A549 (cell line): Measurements from ENCODE around the gene DTX4. TPM values are rescaled to one million over a fixed set of nuclear protein-coding genes. Genes with fewer than 3 reads are reported as not detected.

ENCODE experiments used
- ATAC-seq, 2 experiments: fragments of 200-7000 bp in 1 of 2; fragments of >200 bp in 1 of 2; cut with Nextera tagmentation in 1 of 2; cut with Tn5 transposase in 1 of 2; 3 replicates each; pipeline versions ENCODE4 v1.8.0 to v1.9.1; 2018 to 2020; ENCODE audit warnings: mild to moderate bottlenecking in 1 of 2, moderate library complexity in 1 of 2
- CTCF ChIA-PET: fragments of 300-600 bp; sonication (Branson Sonifier 250); formaldehyde crosslinking; extraction: SDS; loops from one replicate; lab custom pipeline; 2021; ENCODE audit warnings: antibody characterized with exemption, inconsistent platforms; lab: Yijun Ruan, JAX
- POLR2A ChIA-PET: fragments of 350-600 bp; formaldehyde crosslinking; extraction: SDS; loops from one replicate; lab custom pipeline; 2021; ENCODE audit warnings: antibody characterized with exemption, inconsistent platforms; lab: Yijun Ruan, JAX
- DNase-seq, 2 experiments: peaks; one replicate each; pipeline versions ENCODE4 v3.0.0 to v3.0.0-alpha.2; 2011 to 2016; ENCODE audit warnings: low read depth in 1 of 2, low spot score in 1 of 2
- FAIRE-seq: peaks from 2 replicates; lab custom pipeline; 2011; peaks lifted over from hg19 to GRCh38; lab: Jason Lieb, UNC
- H3K27ac ChIP-seq, 2 experiments: fragments of >200 bp; sonication (Bioruptor Twin); formaldehyde crosslinking; 3 replicates each; pipeline ENCODE4 v1.5.1; 2016 to 2017
- H3K4me1 ChIP-seq: fragments of >200 bp; sonication (Bioruptor Twin); formaldehyde crosslinking; 3 replicates; pipeline ENCODE4 v1.6.1; 2016
- H3K4me2 ChIP-seq: fragments of >200 bp; sonication (Bioruptor Twin); formaldehyde crosslinking; 3 replicates; pipeline ENCODE4 v1.6.1; 2016
- H3K4me3 ChIP-seq: fragments of >200 bp; sonication (Bioruptor Twin); formaldehyde crosslinking; 3 replicates; pipeline ENCODE4 v1.5.1; 2016
- H3K9me3 ChIP-seq: fragments of >200 bp; sonication (Bioruptor Twin); formaldehyde crosslinking; 3 replicates; pipeline ENCODE4 v1.6.1; 2016
- BHLHE40 ChIP-seq: IDR thresholded peaks from 2 replicates; pipeline ENCODE4 v1.6.1; 2012; ENCODE audit warnings: low read depth, low read length, inconsistent platforms
- CBX2 ChIP-seq: fragments of 200-600 bp; sonication (generic); IDR thresholded peaks from 2 replicates; pipeline ENCODE4 v1.6.1; 2016; ENCODE audit warnings: low read depth, mild to moderate bottlenecking, borderline replicate concordance
- CHD2 ChIP-seq: fragments of 150-350 bp; IDR thresholded peaks from 2 replicates; pipeline ENCODE4 v1.6.1; 2014; ENCODE audit warnings: low read length; ENCODE audit not compliant: partially characterized antibody
- CHD4 ChIP-seq: fragments of 200-600 bp; sonication (generic); IDR thresholded peaks from 2 replicates; pipeline ENCODE4 v1.6.1; 2016; ENCODE audit warnings: antibody characterized with exemption, mild to moderate bottlenecking, borderline replicate concordance
- EP300 ChIP-seq, 2 experiments: fragments of >200 bp; sonication (Bioruptor Twin); formaldehyde crosslinking; IDR thresholded peaks; 2 replicates in 1 of 2; 3 replicates in 1 of 2; pipeline ENCODE4 v1.6.1; 2016 to 2017
- FOXS1 ChIP-seq: fragments of 250-450 bp; sonication (Bioruptor Pico); IDR thresholded peaks from 2 replicates; pipeline ENCODE4 v1.5.0; 2020; ENCODE audit warnings: mild to moderate bottlenecking, moderate library complexity
- HEYL ChIP-seq: fragments of 250-450 bp; sonication (Bioruptor Pico); IDR thresholded peaks from 2 replicates; pipeline ENCODE4 v1.8.0; 2021; ENCODE audit warnings: mild to moderate bottlenecking, moderate library complexity
- HOXB13 ChIP-seq: fragments of 250-450 bp; sonication (Bioruptor Pico); IDR thresholded peaks from 2 replicates; pipeline ENCODE4 v1.5.0; 2020; ENCODE audit warnings: low read depth, mild to moderate bottlenecking, moderate library complexity
- HOXB5 ChIP-seq: fragments of 250-450 bp; sonication (Bioruptor Pico); IDR thresholded peaks from 2 replicates; pipeline ENCODE4 v1.5.0; 2020; ENCODE audit warnings: mild to moderate bottlenecking, moderate library complexity
- JUN ChIP-seq, 2 experiments: fragments of >200 bp; sonication (Bioruptor Twin); formaldehyde crosslinking; IDR thresholded peaks; 2 replicates in 1 of 2; 3 replicates in 1 of 2; pipeline ENCODE4 v1.6.1; 2016 to 2017
- MAZ ChIP-seq: fragments of 150-350 bp; IDR thresholded peaks from 2 replicates; pipeline ENCODE4 v1.6.1; 2014; ENCODE audit warnings: antibody characterized with exemption, low read depth, low read length, borderline replicate concordance
- MYC ChIP-seq: IDR thresholded peaks from 2 replicates; pipeline ENCODE4 v1.6.1; 2012; ENCODE audit warnings: mild to moderate bottlenecking, inconsistent platforms, low read length, improper control_type of control experiment, borderline replicate concordance
- NR3C1 ChIP-seq: fragments of >200 bp; sonication (Bioruptor Twin); formaldehyde crosslinking; IDR thresholded peaks from 3 replicates; pipeline ENCODE4 v1.6.1; 2017
- RAD21 ChIP-seq, 2 experiments: fragments of >200 bp in 1 of 2; sonication (Bioruptor Twin) in 1 of 2; formaldehyde crosslinking in 1 of 2; IDR thresholded peaks in 1 of 2; conservative IDR thresholded peaks in 1 of 2; 2 replicates in 1 of 2; 3 replicates in 1 of 2; pipeline ENCODE4 v1.6.1; 2012 to 2018; ENCODE audit warnings: inconsistent platforms in 1 of 2
- RCOR1 ChIP-seq: fragments of 150-350 bp; IDR thresholded peaks from 2 replicates; pipeline ENCODE4 v1.6.1; 2014; ENCODE audit warnings: antibody characterized with exemption, low read length, low read depth
- RNF2 ChIP-seq: fragments of 200-600 bp; sonication (generic); IDR thresholded peaks from 2 replicates; pipeline ENCODE4 v1.6.1; 2016; ENCODE audit warnings: low read depth, mild to moderate bottlenecking, antibody characterized with exemption, moderate library complexity, borderline replicate concordance
- SREBF2 ChIP-seq: fragments of 450-650 bp; IDR thresholded peaks from 2 replicates; pipeline ENCODE4 v1.6.1; 2014; ENCODE audit warnings: mild to moderate bottlenecking, moderate library complexity
- TFCP2L1 ChIP-seq: fragments of 250-450 bp; sonication (Bioruptor Pico); IDR thresholded peaks from 2 replicates; pipeline ENCODE4 v1.5.0; 2021; ENCODE audit warnings: mild to moderate bottlenecking
- ZNF302 ChIP-seq: fragments of 250-450 bp; sonication (Bioruptor Pico); IDR thresholded peaks from 2 replicates; pipeline ENCODE4 v1.9.0; 2021; ENCODE audit warnings: inconsistent platforms, mild to moderate bottlenecking, moderate library complexity
- ZSCAN20 ChIP-seq: fragments of 250-450 bp; sonication (Bioruptor Pico); IDR thresholded peaks from 2 replicates; pipeline ENCODE4 v1.8.0; 2022; ENCODE audit warnings: mild to moderate bottlenecking, moderate library complexity
- WGBS: methylation state at CpG from one replicate; pipeline ENCODE4 v1.1.6; 2017; ENCODE audit errors: missing lambda C conversion rate; 5-methylcytosine and 5-hydroxymethylcytosine counted together
- polyA plus RNA-seq, 4 experiments: library from polyadenylated mRNA; depleted of rRNA in 3 of 4; stranded (reverse); fragments of >200 nt; fragmentation: RNase III in 1 of 4; extraction: RNeasy Plus Mini Kit Qiagen cat#74134 plus additional on column Dnase treatment in 1 of 4; gene quantifications; 2 replicates in 3 of 4; 3 replicates in 1 of 4; pipeline ENCODE4 v1.2.3, GENCODE V29; 2011 to 2017
- TF ChIP-seq, protein P1 (sequence below): IDR thresholded peaks from 2 replicates; pipeline ENCODE4 v1.6.1; 2012
- TF ChIP-seq, protein P2 (sequence below): fragments of 200-600 bp; sonication (generic); IDR thresholded peaks from 2 replicates; pipeline ENCODE4 v1.6.1; 2016; ENCODE audit warnings: antibody characterized with exemption, mild to moderate bottlenecking, moderate library complexity
- TF ChIP-seq, protein P3 (sequence below): fragments of >200 bp; sonication (Bioruptor Twin); formaldehyde crosslinking; IDR thresholded peaks from 3 replicates; pipeline ENCODE4 v1.5.1; 2016
- TF ChIP-seq, protein P4 (sequence below): fragments of 450-650 bp; IDR thresholded peaks from 2 replicates; pipeline ENCODE4 v1.6.1; 2014; ENCODE audit warnings: antibody characterized with exemption
- TF ChIP-seq, protein P5 (sequence below): fragments of >200 bp; sonication (Bioruptor Twin); formaldehyde crosslinking; IDR thresholded peaks from 2 replicates; pipeline ENCODE4 v1.6.1; 2016
- TF ChIP-seq, protein P6 (sequence below): IDR thresholded peaks from 2 replicates; pipeline ENCODE4 v1.6.1; 2012; ENCODE audit warnings: low read depth, borderline replicate concordance

DTX4 gene
- polyA plus RNA-seq, 2 of the 4 experiments (the other 2 are of a cell fraction) = 0.97 to 3.1 TPM

DNA sequence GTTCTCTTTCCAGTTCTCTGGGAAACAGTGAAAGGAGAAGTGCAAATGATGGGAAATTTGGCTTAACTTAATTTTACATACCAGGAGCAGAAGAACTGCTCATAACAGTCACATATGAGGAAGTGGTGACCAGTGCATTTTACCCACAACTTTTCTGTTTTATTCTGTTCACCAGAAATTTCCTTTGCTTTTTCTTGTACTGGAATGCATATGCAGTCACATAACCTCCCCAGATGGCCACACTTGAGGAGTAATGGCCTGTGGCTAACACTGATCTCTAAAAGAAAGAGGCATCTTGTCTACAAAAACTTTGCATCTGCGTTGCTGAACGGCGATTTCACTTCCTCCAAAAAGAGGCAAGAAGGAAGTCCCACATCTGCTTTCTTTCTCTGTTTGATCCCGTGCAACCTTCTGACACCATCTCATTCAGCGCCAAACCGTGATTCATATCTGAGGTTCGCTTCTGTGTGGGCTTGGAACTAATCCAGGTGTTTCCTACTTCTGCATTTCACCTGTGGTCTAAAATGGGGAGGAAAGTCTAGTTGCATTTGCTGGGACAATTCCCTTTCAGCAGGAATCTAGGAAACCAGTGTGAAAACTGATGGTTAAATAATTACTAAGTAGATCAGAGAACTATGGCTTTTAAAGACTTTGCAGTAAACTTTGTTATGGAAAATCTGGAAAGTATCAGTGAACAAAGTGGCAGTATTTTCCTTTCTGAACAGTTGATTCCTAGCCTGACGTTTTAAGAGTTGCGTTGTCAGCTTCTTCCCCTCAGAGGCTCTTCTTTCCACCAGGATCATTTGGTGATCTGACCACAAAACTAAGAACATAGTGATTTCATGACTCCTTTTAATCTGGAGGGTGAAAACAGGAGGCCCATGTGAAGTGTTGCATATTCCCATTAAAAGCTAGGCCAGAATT is 45.0 kb downstream of the DTX4 start:
- Histone ChIP-seq H3K4me1 (peaks cover 16% of the 10 kb centered on the region), H3K4me2 (peak overlapping the region; percentile 35; the same call in 2 of the 3 replicates), H3K9me3 (no peaks in the 10 kb centered on the region)
- WGBS = 41% methylated on average over 9 of the region's 9 CpGs
- DNase-seq (no peak), FAIRE-seq (no peak)
- POLR2A ChIA-PET = no interaction called here
- TF ChIP-seq NR3C1 = no peak
- TF ChIP-seq TFCP2L1 = no peak
- no peak for TF ChIP-seq RCOR1
- TF ChIP-seq MAZ = no peak
- TF ChIP-seq, protein P1, sequence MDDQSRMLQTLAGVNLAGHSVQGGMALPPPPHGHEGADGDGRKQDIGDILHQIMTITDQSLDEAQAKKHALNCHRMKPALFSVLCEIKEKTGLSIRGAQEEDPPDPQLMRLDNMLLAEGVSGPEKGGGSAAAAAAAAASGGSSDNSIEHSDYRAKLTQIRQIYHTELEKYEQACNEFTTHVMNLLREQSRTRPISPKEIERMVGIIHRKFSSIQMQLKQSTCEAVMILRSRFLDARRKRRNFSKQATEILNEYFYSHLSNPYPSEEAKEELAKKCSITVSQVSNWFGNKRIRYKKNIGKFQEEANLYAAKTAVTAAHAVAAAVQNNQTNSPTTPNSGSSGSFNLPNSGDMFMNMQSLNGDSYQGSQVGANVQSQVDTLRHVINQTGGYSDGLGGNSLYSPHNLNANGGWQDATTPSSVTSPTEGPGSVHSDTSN = no peak
- no peak for TF ChIP-seq CHD4
- no peak for TF ChIP-seq ZNF302 (CRISPR knock-in tag)
- no peak for TF ChIP-seq HOXB5 (CRISPR knock-in tag)
- no peak for TF ChIP-seq CHD2
- no peak for TF ChIP-seq MYC
- no peak for TF ChIP-seq CBX2
- TF ChIP-seq FOXS1 (CRISPR knock-in tag) = no peak
- TF ChIP-seq, protein P2, sequence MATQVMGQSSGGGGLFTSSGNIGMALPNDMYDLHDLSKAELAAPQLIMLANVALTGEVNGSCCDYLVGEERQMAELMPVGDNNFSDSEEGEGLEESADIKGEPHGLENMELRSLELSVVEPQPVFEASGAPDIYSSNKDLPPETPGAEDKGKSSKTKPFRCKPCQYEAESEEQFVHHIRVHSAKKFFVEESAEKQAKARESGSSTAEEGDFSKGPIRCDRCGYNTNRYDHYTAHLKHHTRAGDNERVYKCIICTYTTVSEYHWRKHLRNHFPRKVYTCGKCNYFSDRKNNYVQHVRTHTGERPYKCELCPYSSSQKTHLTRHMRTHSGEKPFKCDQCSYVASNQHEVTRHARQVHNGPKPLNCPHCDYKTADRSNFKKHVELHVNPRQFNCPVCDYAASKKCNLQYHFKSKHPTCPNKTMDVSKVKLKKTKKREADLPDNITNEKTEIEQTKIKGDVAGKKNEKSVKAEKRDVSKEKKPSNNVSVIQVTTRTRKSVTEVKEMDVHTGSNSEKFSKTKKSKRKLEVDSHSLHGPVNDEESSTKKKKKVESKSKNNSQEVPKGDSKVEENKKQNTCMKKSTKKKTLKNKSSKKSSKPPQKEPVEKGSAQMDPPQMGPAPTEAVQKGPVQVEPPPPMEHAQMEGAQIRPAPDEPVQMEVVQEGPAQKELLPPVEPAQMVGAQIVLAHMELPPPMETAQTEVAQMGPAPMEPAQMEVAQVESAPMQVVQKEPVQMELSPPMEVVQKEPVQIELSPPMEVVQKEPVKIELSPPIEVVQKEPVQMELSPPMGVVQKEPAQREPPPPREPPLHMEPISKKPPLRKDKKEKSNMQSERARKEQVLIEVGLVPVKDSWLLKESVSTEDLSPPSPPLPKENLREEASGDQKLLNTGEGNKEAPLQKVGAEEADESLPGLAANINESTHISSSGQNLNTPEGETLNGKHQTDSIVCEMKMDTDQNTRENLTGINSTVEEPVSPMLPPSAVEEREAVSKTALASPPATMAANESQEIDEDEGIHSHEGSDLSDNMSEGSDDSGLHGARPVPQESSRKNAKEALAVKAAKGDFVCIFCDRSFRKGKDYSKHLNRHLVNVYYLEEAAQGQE = no peak
- no peak for TF ChIP-seq RAD21 (conservative IDR thresholded peaks at IDR 0.05 in 1 of 2, IDR thresholded peaks at IDR 0.05 in 1 of 2)
- TF ChIP-seq, all 56 proteins: peak for 0
- Histone ChIP-seq H3K27ac (no peak overlapping the region), H3K4me3 (no peak overlapping the region)
- CTCF ChIA-PET = interaction anchor here (1.0 to 1.6 kb wide), 2 partner anchors 8 to 59 kb away, joined by 3 read pairs; no protein-coding TSS in a partner anchor
- ATAC-seq = no peak

DNA sequence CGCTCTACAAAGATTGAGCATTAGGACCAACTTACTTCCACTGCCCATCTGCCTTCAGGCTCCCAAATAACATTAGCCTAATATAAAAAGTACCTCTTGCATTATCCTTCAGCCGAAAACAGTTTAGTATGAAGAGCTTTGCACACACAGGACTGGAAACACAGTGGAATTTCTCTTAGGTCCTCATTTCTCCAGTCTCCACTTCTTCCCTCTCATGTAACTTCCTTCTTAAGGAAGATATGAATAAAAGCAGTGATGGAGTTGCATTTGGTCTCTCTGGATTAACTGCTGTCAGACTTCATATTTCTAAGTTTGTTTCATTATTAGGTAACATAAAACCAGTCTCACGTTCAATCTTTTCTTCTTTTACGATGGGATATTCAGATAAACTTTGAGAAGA is 46.4 kb downstream of the DTX4 start:
- no peak overlapping the region for H3K4me2 ChIP-seq
- H3K9me3 ChIP-seq = no peaks in the 10 kb centered on the region
- ATAC-seq (no peak), DNase-seq (no peak), FAIRE-seq (no peak)
- WGBS = 36% methylated on average over 4 of the region's 4 CpGs
- ChIA-PET POLR2A (no interaction called here), CTCF (interaction anchor here (1.0 to 1.8 kb wide), 3 partner anchors 9 to 61 kb away, joined by 3 to 7 read pairs (median 3); no protein-coding TSS in a partner anchor)
- H3K27ac ChIP-seq = no peak overlapping the region
- H3K4me1 ChIP-seq = peaks cover 19% of the 10 kb centered on the region
- no peak overlapping the region for H3K4me3 ChIP-seq
- TF ChIP-seq TFCP2L1 = no peak
- no peak for TF ChIP-seq JUN (IDR thresholded peaks at IDR 0.05)
- TF ChIP-seq, protein P3, sequence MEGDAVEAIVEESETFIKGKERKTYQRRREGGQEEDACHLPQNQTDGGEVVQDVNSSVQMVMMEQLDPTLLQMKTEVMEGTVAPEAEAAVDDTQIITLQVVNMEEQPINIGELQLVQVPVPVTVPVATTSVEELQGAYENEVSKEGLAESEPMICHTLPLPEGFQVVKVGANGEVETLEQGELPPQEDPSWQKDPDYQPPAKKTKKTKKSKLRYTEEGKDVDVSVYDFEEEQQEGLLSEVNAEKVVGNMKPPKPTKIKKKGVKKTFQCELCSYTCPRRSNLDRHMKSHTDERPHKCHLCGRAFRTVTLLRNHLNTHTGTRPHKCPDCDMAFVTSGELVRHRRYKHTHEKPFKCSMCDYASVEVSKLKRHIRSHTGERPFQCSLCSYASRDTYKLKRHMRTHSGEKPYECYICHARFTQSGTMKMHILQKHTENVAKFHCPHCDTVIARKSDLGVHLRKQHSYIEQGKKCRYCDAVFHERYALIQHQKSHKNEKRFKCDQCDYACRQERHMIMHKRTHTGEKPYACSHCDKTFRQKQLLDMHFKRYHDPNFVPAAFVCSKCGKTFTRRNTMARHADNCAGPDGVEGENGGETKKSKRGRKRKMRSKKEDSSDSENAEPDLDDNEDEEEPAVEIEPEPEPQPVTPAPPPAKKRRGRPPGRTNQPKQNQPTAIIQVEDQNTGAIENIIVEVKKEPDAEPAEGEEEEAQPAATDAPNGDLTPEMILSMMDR = no peak
- TF ChIP-seq, protein P4, sequence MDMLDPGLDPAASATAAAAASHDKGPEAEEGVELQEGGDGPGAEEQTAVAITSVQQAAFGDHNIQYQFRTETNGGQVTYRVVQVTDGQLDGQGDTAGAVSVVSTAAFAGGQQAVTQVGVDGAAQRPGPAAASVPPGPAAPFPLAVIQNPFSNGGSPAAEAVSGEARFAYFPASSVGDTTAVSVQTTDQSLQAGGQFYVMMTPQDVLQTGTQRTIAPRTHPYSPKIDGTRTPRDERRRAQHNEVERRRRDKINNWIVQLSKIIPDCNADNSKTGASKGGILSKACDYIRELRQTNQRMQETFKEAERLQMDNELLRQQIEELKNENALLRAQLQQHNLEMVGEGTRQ = no peak
- no peak for TF ChIP-seq NR3C1
- TF ChIP-seq, protein P5, sequence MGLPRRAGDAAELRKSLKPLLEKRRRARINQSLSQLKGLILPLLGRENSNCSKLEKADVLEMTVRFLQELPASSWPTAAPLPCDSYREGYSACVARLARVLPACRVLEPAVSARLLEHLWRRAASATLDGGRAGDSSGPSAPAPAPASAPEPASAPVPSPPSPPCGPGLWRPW = no peak
- no peak for TF ChIP-seq EP300 (IDR thresholded peaks at IDR 0.05)
- TF ChIP-seq HOXB13 = no peak
- no peak for TF ChIP-seq BHLHE40
- TF ChIP-seq RNF2 = no peak
- TF ChIP-seq HEYL (CRISPR knock-in tag) = no peak
- no peak for TF ChIP-seq ZSCAN20 (CRISPR knock-in tag)
- TF ChIP-seq, protein P6, sequence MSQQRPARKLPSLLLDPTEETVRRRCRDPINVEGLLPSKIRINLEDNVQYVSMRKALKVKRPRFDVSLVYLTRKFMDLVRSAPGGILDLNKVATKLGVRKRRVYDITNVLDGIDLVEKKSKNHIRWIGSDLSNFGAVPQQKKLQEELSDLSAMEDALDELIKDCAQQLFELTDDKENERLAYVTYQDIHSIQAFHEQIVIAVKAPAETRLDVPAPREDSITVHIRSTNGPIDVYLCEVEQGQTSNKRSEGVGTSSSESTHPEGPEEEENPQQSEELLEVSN = no peak
- no peak for TF ChIP-seq SREBF2
- TF ChIP-seq ZNF302 (CRISPR knock-in tag) = no peak
